SW480 (cell line): Measurements from ENCODE around the gene CCDC88A.
A peak's percentile ranks its signal among the peaks of the same experiment; 100 is the strongest.

Source experiments
- DNase-seq: peaks from one replicate; pipeline ENCODE4 v3.0.0-alpha.2; 2016; ENCODE audit warnings: low spot score

Gene CCDC88A

GRCh38 chr2:55422876-55423665 lies 3.4 kb upstream of the CCDC88A start:
- no peak for DNase-seq

- no peak for DNase-seq
Measured at GRCh38 chr2:55421326-55421725, 1.7 kb upstream of the CCDC88A start.

- no peak for DNase-seq
Measured at GRCh38 chr2:55420871-55421270, 1.2 kb upstream of the CCDC88A start.

- DNase-seq = no peak
Measured at GRCh38 chr2:55420439-55420725, 726 bp upstream of the CCDC88A start.

GRCh38 chr2:55419233-55419678 lies 400 bp downstream of the CCDC88A start:
- DNase-seq = peak; percentile 65

GRCh38 chr2:55418512-55419232 lies 984 bp downstream of the CCDC88A start:
- peak; percentile 30 for DNase-seq

- DNase-seq = no peak
Measured at GRCh38 chr2:55418072-55418471, 1.6 kb downstream of the CCDC88A start.

- no peak for DNase-seq
Measured at GRCh38 chr2:55416786-55417568, 2.7 kb downstream of the CCDC88A start.

GRCh38 chr2:55415300-55415699 lies 4.4 kb downstream of the CCDC88A start:
- DNase-seq = no peak

- DNase-seq = no peak
Measured at GRCh38 chr2:55408918-55409868, 10.5 kb downstream of the CCDC88A start.

GRCh38 chr2:55408098-55408882 lies 11.4 kb downstream of the CCDC88A start:
- no peak for DNase-seq

GRCh38 chr2:55405116-55405515 lies 14.5 kb downstream of the CCDC88A start:
- no peak for DNase-seq

GRCh38 chr2:55403256-55403998 lies 16.2 kb downstream of the CCDC88A start:
- no peak for DNase-seq

- DNase-seq = no peak
Measured at GRCh38 chr2:55401124-55401523, 18.5 kb downstream of the CCDC88A start.

GRCh38 chr2:55400332-55400731 lies 19.3 kb downstream of the CCDC88A start:
- DNase-seq = no peak

GRCh38 chr2:55399815-55400214 lies 19.8 kb downstream of the CCDC88A start:
- no peak for DNase-seq

- no peak for DNase-seq
Measured at GRCh38 chr2:55395724-55396605, 23.7 kb downstream of the CCDC88A start.

GRCh38 chr2:55391615-55392242 lies 27.9 kb downstream of the CCDC88A start:
- no peak for DNase-seq

- no peak for DNase-seq
Measured at GRCh38 chr2:55391155-55391554, 28.5 kb downstream of the CCDC88A start.
